GM12891 (cell line): ENCODE data around the gene GALNT18.

Experiments
- POLR2A ChIP-seq: IDR thresholded peaks from 2 replicates; pipeline ENCODE4 v1.6.1; 2011; ENCODE audit warnings: low read depth, low read length, control low read depth
- POLR2AphosphoS5 ChIP-seq: IDR thresholded peaks from 2 replicates; pipeline ENCODE4 v1.6.1; 2011; ENCODE audit warnings: low read depth, low read length, control low read depth

GRCh38 chr11:11611381-11611780 is 10.4 kb downstream of the GALNT18 start:
- TF ChIP-seq POLR2A (no peak), POLR2AphosphoS5 (no peak)
